ENCODE data around the gene CCT2. TPM values are rescaled to one million over a fixed set of nuclear protein-coding genes. Genes with fewer than 3 reads are reported as not detected.

Gene CCT2
- total RNA-seq (125 TPM in 2 replicates), polyA plus RNA-seq (58.2 and 160 TPM in 2 replicates), polyA minus RNA-seq (77.5 and 114 TPM in 2 replicates)
- 148 TPM for total RNA-seq (2013)

GRCh38 chr12:69585189-69586062, at the start of gene CCT2:
TSS of gene CCT2 (plus strand) at chr12:69585459. CDS start at chr12:69585522, 63 bp downstream.
- ATAC-seq (ENCODE audit: low read depth), result peak; percentile 93
- Histone ChIP-seq H3K27ac (ENCODE audit: low read length in 2 of 2) (peak within 1 kb of the TSS; percentile 91 to 97), H3K27me3 (replicated peaks in 1 of 4; ENCODE audit: control extremely low read depth in 1 of 4, control insufficient read depth in 3 of 4, insufficient read depth in 4 of 4, low read length in 3 of 4) (no peaks in the 10 kb centered on the region), H4K20me1 (ENCODE audit: control insufficient read depth, insufficient read depth, low read length, poor library complexity, severe bottlenecking) (peaks cover 22% of the 10 kb centered on the region), H3K9ac (ENCODE audit: low read length) (peak within 1 kb of the TSS; percentile 98), H3K36me3 (replicated peaks in 1 of 2; ENCODE audit: control extremely low read depth in 1 of 2, control insufficient read depth in 1 of 2, extremely low read depth in 1 of 2, insufficient read depth in 2 of 2, low read length in 1 of 2) (peaks cover 19 to 38% of the 10 kb centered on the region in 2 experiments), H3K4me3 (ENCODE audit: control extremely low read depth in 1 of 5, extremely low read depth in 1 of 5, insufficient read depth in 1 of 5, low read depth in 2 of 5, low read length in 4 of 5) (peak within 1 kb of the TSS; percentile 83 to 96 (median 90)), H3K79me2 (ENCODE audit: control insufficient read depth, insufficient read depth, low read length) (peaks cover 30% of the 10 kb centered on the region), H3K4me2 (replicated peaks; ENCODE audit: low read depth, low read length, poor library complexity, severe bottlenecking) (peak within 1 kb of the TSS; percentile 90), H3K4me1 (ENCODE audit: control insufficient read depth in 2 of 2, insufficient read depth in 2 of 2, low read length in 2 of 2) (peaks cover 6 to 11% of the 10 kb centered on the region in 2 donors), H3K9me3 (ENCODE audit: control extremely low read depth in 1 of 3, control insufficient read depth in 2 of 3, insufficient read depth in 1 of 3, low read length in 2 of 3) (no peaks in the 10 kb centered on the region), H2AFZ (ENCODE audit: insufficient read depth, low read depth, low read length, poor library complexity, severe bottlenecking) (peak within 1 kb of the TSS; percentile 94)
- peak within 1 kb of the TSS; percentile 97 for H3K4me3 Mint-ChIP-seq
- H3K9me3 Mint-ChIP-seq (ENCODE audit: insufficient read depth), result no peaks in the 10 kb centered on the region
- H3K27ac Mint-ChIP-seq, result peak within 1 kb of the TSS; percentile 96
- TF ChIP-seq, protein P1, sequence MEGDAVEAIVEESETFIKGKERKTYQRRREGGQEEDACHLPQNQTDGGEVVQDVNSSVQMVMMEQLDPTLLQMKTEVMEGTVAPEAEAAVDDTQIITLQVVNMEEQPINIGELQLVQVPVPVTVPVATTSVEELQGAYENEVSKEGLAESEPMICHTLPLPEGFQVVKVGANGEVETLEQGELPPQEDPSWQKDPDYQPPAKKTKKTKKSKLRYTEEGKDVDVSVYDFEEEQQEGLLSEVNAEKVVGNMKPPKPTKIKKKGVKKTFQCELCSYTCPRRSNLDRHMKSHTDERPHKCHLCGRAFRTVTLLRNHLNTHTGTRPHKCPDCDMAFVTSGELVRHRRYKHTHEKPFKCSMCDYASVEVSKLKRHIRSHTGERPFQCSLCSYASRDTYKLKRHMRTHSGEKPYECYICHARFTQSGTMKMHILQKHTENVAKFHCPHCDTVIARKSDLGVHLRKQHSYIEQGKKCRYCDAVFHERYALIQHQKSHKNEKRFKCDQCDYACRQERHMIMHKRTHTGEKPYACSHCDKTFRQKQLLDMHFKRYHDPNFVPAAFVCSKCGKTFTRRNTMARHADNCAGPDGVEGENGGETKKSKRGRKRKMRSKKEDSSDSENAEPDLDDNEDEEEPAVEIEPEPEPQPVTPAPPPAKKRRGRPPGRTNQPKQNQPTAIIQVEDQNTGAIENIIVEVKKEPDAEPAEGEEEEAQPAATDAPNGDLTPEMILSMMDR (IDR thresholded peaks at IDR 0.05), result peak; percentile 60
- no peak for TF ChIP-seq EZH2 (IDR thresholded peaks at IDR 0.05; ENCODE audit: borderline replicate concordance, insufficient read depth, low read depth, low read length, poor library complexity, severe bottlenecking)
- DNase-seq, result peak; percentile 98
- peaks cover 12% of the 10 kb centered on the region for H3K4me1 Mint-ChIP-seq
- ChIA-PET CTCF (interaction anchor here (0.6 to 3.0 kb wide), 4 partner anchors 15 to 228 kb away, joined by 3 to 19 read pairs (median 4); partner anchors contain the start of gene FRS2), POLR2A (interaction anchor here (0.5 to 0.6 kb wide), 2 partner anchors 108 to 1077 kb away, joined by 5 to 6 read pairs; no protein-coding TSS in a partner anchor)
- WGBS (ENCODE audit: insufficient coverage), result under 1% methylated on average over 58 of the region's 63 CpGs
- intact Hi-C loops (cut with micrococcal nuclease), result loop anchor here (1.0 to 5.0 kb wide), 10 partner anchors 14 to 1253 kb away; partner anchors contain the start of genes CNOT2, CPM, CPSF6 and FRS2
- H3K27me3 Mint-ChIP-seq, result no peaks in the 10 kb centered on the region

- Histone ChIP-seq H3K9ac (ENCODE audit: low read length) (no peak overlapping the region), H4K20me1 (ENCODE audit: control insufficient read depth, insufficient read depth, low read length, poor library complexity, severe bottlenecking) (no peaks in the 10 kb centered on the region), H2AFZ (ENCODE audit: insufficient read depth, low read depth, low read length, poor library complexity, severe bottlenecking) (no peak overlapping the region), H3K4me3 (ENCODE audit: control extremely low read depth in 1 of 5, extremely low read depth in 1 of 5, insufficient read depth in 1 of 5, low read depth in 2 of 5, low read length in 4 of 5) (no peak overlapping the region), H3K79me2 (ENCODE audit: control insufficient read depth, insufficient read depth, low read length) (peaks cover 7% of the 10 kb centered on the region), H3K9me3 (ENCODE audit: control extremely low read depth in 1 of 3, control insufficient read depth in 2 of 3, insufficient read depth in 1 of 3, low read length in 2 of 3) (peaks cover 0 to 7% (median 0%) of the 10 kb centered on the region in 3 donors), H3K4me1 (ENCODE audit: control insufficient read depth in 2 of 2, insufficient read depth in 2 of 2, low read length in 2 of 2) (no peaks in the 10 kb centered on the region), H3K36me3 (replicated peaks in 1 of 2; ENCODE audit: control extremely low read depth in 1 of 2, control insufficient read depth in 1 of 2, extremely low read depth in 1 of 2, insufficient read depth in 2 of 2, low read length in 1 of 2) (peaks cover 0 to 5% of the 10 kb centered on the region in 2 experiments), H3K27me3 (replicated peaks in 1 of 4; ENCODE audit: control extremely low read depth in 1 of 4, control insufficient read depth in 3 of 4, insufficient read depth in 4 of 4, low read length in 3 of 4) (no peaks in the 10 kb centered on the region), H3K27ac (ENCODE audit: low read length in 2 of 2) (no peak overlapping the region), H3K4me2 (replicated peaks; ENCODE audit: low read depth, low read length, poor library complexity, severe bottlenecking) (no peak overlapping the region)
- Mint-ChIP-seq H3K27ac (no peak overlapping the region), H3K9me3 (ENCODE audit: insufficient read depth) (peaks cover 5% of the 10 kb centered on the region), H3K4me3 (no peak overlapping the region), H3K27me3 (no peaks in the 10 kb centered on the region), H3K4me1 (no peaks in the 10 kb centered on the region)
- TF ChIP-seq, protein P1 (IDR thresholded peaks at IDR 0.05), result no peak
- no peak for TF ChIP-seq EZH2 (IDR thresholded peaks at IDR 0.05; ENCODE audit: borderline replicate concordance, insufficient read depth, low read depth, low read length, poor library complexity, severe bottlenecking)
- WGBS (ENCODE audit: insufficient coverage), result no CpG with 5 or more reads among the region's 2 CpGs
- ATAC-seq (ENCODE audit: low read depth) (no peak), DNase-seq (no peak)
- POLR2A ChIA-PET, result no interaction called here
- CTCF ChIA-PET, result no interaction called here
- intact Hi-C loops (cut with micrococcal nuclease), result no loop called here
Measured at GRCh38 chr12:69540987-69541386, 44.3 kb upstream of the CCT2 start.

Data from B cell (primary cell).